ENCODE measurements around the gene SET. TPM values are rescaled to one million over a fixed set of nuclear protein-coding genes. Genes with fewer than 3 reads are reported as not detected.

The SET gene
- total and polyA plus RNA-seq, 2 donors (not counting 3 experiments of a cell fraction or from before 2014, with no cell fraction given): 61.1 to 483 TPM

DNA sequence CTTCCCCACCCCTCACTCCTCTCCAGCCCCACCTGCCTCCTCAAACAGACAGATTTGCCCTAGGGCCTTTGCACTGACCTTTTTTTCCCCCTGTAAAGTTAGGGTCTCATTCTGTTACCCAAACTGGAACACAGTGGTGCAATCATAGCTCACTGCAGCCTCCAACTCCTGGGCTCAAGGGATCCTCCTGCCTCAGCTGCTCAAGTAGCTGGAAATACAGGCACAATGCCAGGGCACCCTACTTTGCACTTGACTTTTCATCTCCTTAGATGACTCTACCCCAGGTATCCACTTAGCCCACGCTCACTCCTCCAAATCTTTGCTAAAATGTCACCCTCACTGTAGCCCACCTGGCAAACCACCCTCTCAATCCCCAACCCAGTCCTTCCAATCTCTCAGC is 34.5 kb upstream of the SET start:
- H3K27me3 ChIP-seq (ENCODE audit: control insufficient read depth in 2 of 2, insufficient read depth in 2 of 2, low read length in 2 of 2): no peaks in the 10 kb centered on the region
- no peak overlapping the region for H2AFZ ChIP-seq (ENCODE audit: low read depth, low read length)
- H4K20me1 ChIP-seq (replicated peaks; ENCODE audit: control insufficient read depth, extremely low read depth, insufficient read depth, low read length): no peaks in the 10 kb centered on the region
- no TSS peak for BruUV-seq (replicated peaks)
- no peaks in the 10 kb centered on the region for H3K9me1 ChIP-seq (replicated peaks; ENCODE audit: control insufficient read depth, extremely low read depth, insufficient read depth, low read length)
- no peaks in the 10 kb centered on the region for H3K36me3 ChIP-seq (ENCODE audit: control insufficient read depth in 2 of 2, extremely low read depth in 1 of 2, insufficient read depth in 2 of 2, low read length in 2 of 2)
- no peak overlapping the region for H3K27ac ChIP-seq (ENCODE audit: insufficient read depth, low read depth, low read length)
- intact Hi-C loops (cut with micrococcal nuclease): no loop called here
- dilution Hi-C loops (cut with MboI; ENCODE audit: extremely low pct_ligation_motif_present, low sequenced_read_pairs): no loop called here
- H3K4me2 ChIP-seq (ENCODE audit: insufficient read depth, low read length): no peak overlapping the region
- ChIA-PET POLR2A (no interaction called here), CTCF (interaction anchor here (1.1 to 1.3 kb wide), 2 partner anchors 8 to 18 kb away, joined by 3 to 6 read pairs; no protein-coding TSS in a partner anchor)
- DNase-seq (ENCODE audit: low read depth, low spot score): no peak
- FAIRE-seq: no peak
- H3K4me3 ChIP-seq (replicated peaks in 1 of 3; ENCODE audit: insufficient read depth in 1 of 3, low read depth in 1 of 3, low read length in 3 of 3): no peak overlapping the region
- H3K9ac ChIP-seq (replicated peaks; ENCODE audit: extremely low read depth, insufficient read depth, low read length): no peak overlapping the region
- H3K9me3 ChIP-seq (replicated peaks; ENCODE audit: control insufficient read depth, insufficient read depth, low read length): no peaks in the 10 kb centered on the region
- H3K4me1 ChIP-seq (ENCODE audit: control insufficient read depth, extremely low read depth, insufficient read depth, low read length): peaks cover 2% of the 10 kb centered on the region
- H3K79me2 ChIP-seq (ENCODE audit: control insufficient read depth, insufficient read depth, low read length): peaks cover 5% of the 10 kb centered on the region
- TF ChIP-seq JUN (IDR thresholded peaks at IDR 0.05; ENCODE audit: borderline replicate concordance, insufficient read depth, insufficient read length, low read depth) (no peak), POLR2AphosphoS5 (IDR thresholded peaks at IDR 0.05; ENCODE audit: insufficient read depth, low read depth, low read length) (no peak), FOS (IDR thresholded peaks at IDR 0.05; ENCODE audit: borderline replicate concordance, insufficient read depth, low read length) (no peak), MYC (IDR thresholded peaks at IDR 0.05; ENCODE audit: low read depth, low read length) (no peak), EZH2 (IDR thresholded peaks at IDR 0.05; ENCODE audit: borderline replicate concordance, low read depth, low read length, severe bottlenecking) (no peak), POLR2A (IDR thresholded peaks at IDR 0.05; ENCODE audit: low read depth, low read length) (no peak), GATA2 (IDR thresholded peaks at IDR 0.05; ENCODE audit: insufficient read depth, insufficient read length, low read depth, low read length) (no peak)
- TF ChIP-seq, protein P1, sequence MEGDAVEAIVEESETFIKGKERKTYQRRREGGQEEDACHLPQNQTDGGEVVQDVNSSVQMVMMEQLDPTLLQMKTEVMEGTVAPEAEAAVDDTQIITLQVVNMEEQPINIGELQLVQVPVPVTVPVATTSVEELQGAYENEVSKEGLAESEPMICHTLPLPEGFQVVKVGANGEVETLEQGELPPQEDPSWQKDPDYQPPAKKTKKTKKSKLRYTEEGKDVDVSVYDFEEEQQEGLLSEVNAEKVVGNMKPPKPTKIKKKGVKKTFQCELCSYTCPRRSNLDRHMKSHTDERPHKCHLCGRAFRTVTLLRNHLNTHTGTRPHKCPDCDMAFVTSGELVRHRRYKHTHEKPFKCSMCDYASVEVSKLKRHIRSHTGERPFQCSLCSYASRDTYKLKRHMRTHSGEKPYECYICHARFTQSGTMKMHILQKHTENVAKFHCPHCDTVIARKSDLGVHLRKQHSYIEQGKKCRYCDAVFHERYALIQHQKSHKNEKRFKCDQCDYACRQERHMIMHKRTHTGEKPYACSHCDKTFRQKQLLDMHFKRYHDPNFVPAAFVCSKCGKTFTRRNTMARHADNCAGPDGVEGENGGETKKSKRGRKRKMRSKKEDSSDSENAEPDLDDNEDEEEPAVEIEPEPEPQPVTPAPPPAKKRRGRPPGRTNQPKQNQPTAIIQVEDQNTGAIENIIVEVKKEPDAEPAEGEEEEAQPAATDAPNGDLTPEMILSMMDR (IDR thresholded peaks at IDR 0.05; ENCODE audit: extremely low read depth in 1 of 2, insufficient read depth in 1 of 2, low read depth in 1 of 2, low read length in 2 of 2): no peak
- TF ChIP-seq, protein P2, sequence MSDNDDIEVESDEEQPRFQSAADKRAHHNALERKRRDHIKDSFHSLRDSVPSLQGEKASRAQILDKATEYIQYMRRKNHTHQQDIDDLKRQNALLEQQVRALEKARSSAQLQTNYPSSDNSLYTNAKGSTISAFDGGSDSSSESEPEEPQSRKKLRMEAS (IDR thresholded peaks at IDR 0.05; ENCODE audit: insufficient read depth, insufficient read length): no peak
